Prostate gland (tissue), 2 donors: ENCODE data around the gene MYL10.

ENCODE experiments used
- POLR2A ChIP-seq: fragments of 450-650 bp; IDR thresholded peaks from one replicate; pipeline ENCODE4 v1.6.1; 2016; ENCODE audit warnings: antibody characterized with exemption, mild to moderate bottlenecking
- TF ChIP-seq, protein P1 (sequence below), 4 experiments: fragments of 200-600 bp in 2 of 4; fragments of 450-650 bp in 2 of 4; sonication (generic) in 2 of 4; IDR thresholded peaks; 1 replicate in 3 of 4; 2 replicates in 1 of 4; pipeline ENCODE4 v1.5.1; 2016 to 2019; ENCODE audit warnings: antibody characterized with exemption in 4 of 4, mild to moderate bottlenecking in 2 of 4, moderate library complexity in 2 of 4

DNA sequence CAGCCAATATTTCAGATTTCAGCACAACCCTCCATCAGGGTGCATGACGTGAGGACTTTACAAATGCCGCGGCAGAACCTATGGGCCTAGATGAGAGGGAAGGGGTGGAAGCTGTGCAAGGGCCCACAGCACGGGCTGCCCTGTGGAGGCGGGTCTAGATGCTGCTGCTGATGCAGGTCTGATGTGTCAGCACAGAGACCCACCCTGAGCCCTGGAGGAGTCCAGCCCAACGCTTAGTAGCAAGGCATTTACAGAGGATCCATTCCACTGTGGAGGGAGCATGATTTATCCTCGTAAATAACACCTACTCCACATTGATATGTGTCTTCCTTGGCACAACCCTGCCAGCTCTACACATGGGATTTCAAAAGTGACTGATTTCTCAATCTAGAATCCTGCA, 48.5 kb downstream of the MYL10 start:
- TF ChIP-seq, protein P1, sequence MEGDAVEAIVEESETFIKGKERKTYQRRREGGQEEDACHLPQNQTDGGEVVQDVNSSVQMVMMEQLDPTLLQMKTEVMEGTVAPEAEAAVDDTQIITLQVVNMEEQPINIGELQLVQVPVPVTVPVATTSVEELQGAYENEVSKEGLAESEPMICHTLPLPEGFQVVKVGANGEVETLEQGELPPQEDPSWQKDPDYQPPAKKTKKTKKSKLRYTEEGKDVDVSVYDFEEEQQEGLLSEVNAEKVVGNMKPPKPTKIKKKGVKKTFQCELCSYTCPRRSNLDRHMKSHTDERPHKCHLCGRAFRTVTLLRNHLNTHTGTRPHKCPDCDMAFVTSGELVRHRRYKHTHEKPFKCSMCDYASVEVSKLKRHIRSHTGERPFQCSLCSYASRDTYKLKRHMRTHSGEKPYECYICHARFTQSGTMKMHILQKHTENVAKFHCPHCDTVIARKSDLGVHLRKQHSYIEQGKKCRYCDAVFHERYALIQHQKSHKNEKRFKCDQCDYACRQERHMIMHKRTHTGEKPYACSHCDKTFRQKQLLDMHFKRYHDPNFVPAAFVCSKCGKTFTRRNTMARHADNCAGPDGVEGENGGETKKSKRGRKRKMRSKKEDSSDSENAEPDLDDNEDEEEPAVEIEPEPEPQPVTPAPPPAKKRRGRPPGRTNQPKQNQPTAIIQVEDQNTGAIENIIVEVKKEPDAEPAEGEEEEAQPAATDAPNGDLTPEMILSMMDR (IDR thresholded peaks at IDR 0.05): no peak
- TF ChIP-seq POLR2A: no peak
